ENCODE measurements around the gene ERC1.

Gene ERC1

GRCh38 chr12:1497161-1497560 lies 506.1 kb downstream of the ERC1 start:
- no peak for FAIRE-seq

GRCh38 chr12:1498199-1498740 lies 507.2 kb downstream of the ERC1 start:
- TF ChIP-seq POLR2AphosphoS5 (IDR thresholded peaks at IDR 0.05; ENCODE audit: low read depth, low read length) = no peak
- TF ChIP-seq POLR2A (IDR thresholded peaks at IDR 0.05; ENCODE audit: low read depth, low read length) = no peak
- TF ChIP-seq PAX5 (IDR thresholded peaks at IDR 0.05; ENCODE audit: insufficient read depth, low read length, severe bottlenecking) = no peak
- TF ChIP-seq POU2F2 (IDR thresholded peaks at IDR 0.05; ENCODE audit: low read depth, low read length) = no peak
- TF ChIP-seq TAF1 (IDR thresholded peaks at IDR 0.05; ENCODE audit: low read depth, low read length) = no peak
- no peak for TF ChIP-seq SPI1 (IDR thresholded peaks at IDR 0.05; ENCODE audit: low read depth, low read length)
- FAIRE-seq = no peak

More at GRCh38 chr12:1497161-1497560, 506.1 kb downstream of the ERC1 start:
- no peak for DNase-seq (ENCODE audit: insufficient read length, low spot score)
- no peak for TF ChIP-seq POLR2A (IDR thresholded peaks at IDR 0.05; ENCODE audit: low read depth, low read length)
- no peak for TF ChIP-seq POU2F2 (IDR thresholded peaks at IDR 0.05; ENCODE audit: low read depth, low read length)
- no peak for TF ChIP-seq SPI1 (IDR thresholded peaks at IDR 0.05; ENCODE audit: low read depth, low read length)
- no peak for TF ChIP-seq TAF1 (IDR thresholded peaks at IDR 0.05; ENCODE audit: low read depth, low read length)
- no peak for TF ChIP-seq POLR2AphosphoS5 (IDR thresholded peaks at IDR 0.05; ENCODE audit: low read depth, low read length)
- no peak for TF ChIP-seq PAX5 (IDR thresholded peaks at IDR 0.05; ENCODE audit: insufficient read depth, low read length, severe bottlenecking)

GRCh38 chr12:1499351-1499750 lies 508.3 kb downstream of the ERC1 start:
- FAIRE-seq (no peak), DNase-seq (ENCODE audit: insufficient read length, low spot score) (no peak)
- TF ChIP-seq POU2F2 (IDR thresholded peaks at IDR 0.05; ENCODE audit: low read depth, low read length) (no peak), SPI1 (IDR thresholded peaks at IDR 0.05; ENCODE audit: low read depth, low read length) (no peak), POLR2A (IDR thresholded peaks at IDR 0.05; ENCODE audit: low read depth, low read length) (no peak), TAF1 (IDR thresholded peaks at IDR 0.05; ENCODE audit: low read depth, low read length) (no peak), PAX5 (IDR thresholded peaks at IDR 0.05; ENCODE audit: insufficient read depth, low read length, severe bottlenecking) (no peak), POLR2AphosphoS5 (IDR thresholded peaks at IDR 0.05; ENCODE audit: low read depth, low read length) (no peak)

More at GRCh38 chr12:1498199-1498740, 507.2 kb downstream of the ERC1 start:
- no peak for DNase-seq (ENCODE audit: insufficient read length, low spot score)

- TF ChIP-seq PAX5 (IDR thresholded peaks at IDR 0.05; ENCODE audit: insufficient read depth, low read length, severe bottlenecking) = no peak
- TF ChIP-seq SPI1 (IDR thresholded peaks at IDR 0.05; ENCODE audit: low read depth, low read length) = no peak
- TF ChIP-seq POLR2A (IDR thresholded peaks at IDR 0.05; ENCODE audit: low read depth, low read length) = no peak
- no peak for TF ChIP-seq POLR2AphosphoS5 (IDR thresholded peaks at IDR 0.05; ENCODE audit: low read depth, low read length)
- TF ChIP-seq TAF1 (IDR thresholded peaks at IDR 0.05; ENCODE audit: low read depth, low read length) = no peak
- no peak for TF ChIP-seq POU2F2 (IDR thresholded peaks at IDR 0.05; ENCODE audit: low read depth, low read length)
- FAIRE-seq = no peak
- DNase-seq (ENCODE audit: insufficient read length, low spot score) = no peak
Measured at GRCh38 chr12:1500095-1500801, 509.2 kb downstream of the ERC1 start.

GRCh38 chr12:1501001-1501400 lies 510.0 kb downstream of the ERC1 start:
- no peak for DNase-seq (ENCODE audit: insufficient read length, low spot score)
- no peak for FAIRE-seq
- TF ChIP-seq SPI1 (IDR thresholded peaks at IDR 0.05; ENCODE audit: low read depth, low read length) (no peak), PAX5 (IDR thresholded peaks at IDR 0.05; ENCODE audit: insufficient read depth, low read length, severe bottlenecking) (no peak), POLR2AphosphoS5 (IDR thresholded peaks at IDR 0.05; ENCODE audit: low read depth, low read length) (no peak), TAF1 (IDR thresholded peaks at IDR 0.05; ENCODE audit: low read depth, low read length) (no peak), POU2F2 (IDR thresholded peaks at IDR 0.05; ENCODE audit: low read depth, low read length) (no peak), POLR2A (IDR thresholded peaks at IDR 0.05; ENCODE audit: low read depth, low read length) (no peak)

GRCh38 chr12:1501695-1502378 lies 510.8 kb downstream of the ERC1 start:
- TF ChIP-seq POU2F2 (IDR thresholded peaks at IDR 0.05; ENCODE audit: low read depth, low read length) (no peak), POLR2A (IDR thresholded peaks at IDR 0.05; ENCODE audit: low read depth, low read length) (no peak), PAX5 (IDR thresholded peaks at IDR 0.05; ENCODE audit: insufficient read depth, low read length, severe bottlenecking) (no peak), SPI1 (IDR thresholded peaks at IDR 0.05; ENCODE audit: low read depth, low read length) (no peak), POLR2AphosphoS5 (IDR thresholded peaks at IDR 0.05; ENCODE audit: low read depth, low read length) (no peak), TAF1 (IDR thresholded peaks at IDR 0.05; ENCODE audit: low read depth, low read length) (no peak)
- no peak for FAIRE-seq
- no peak for DNase-seq (ENCODE audit: insufficient read length, low spot score)

GRCh38 chr12:1502379-1502720 lies 511.3 kb downstream of the ERC1 start:
- DNase-seq (ENCODE audit: insufficient read length, low spot score) (no peak), FAIRE-seq (no peak)
- TF ChIP-seq POLR2A (IDR thresholded peaks at IDR 0.05; ENCODE audit: low read depth, low read length) (no peak), POU2F2 (IDR thresholded peaks at IDR 0.05; ENCODE audit: low read depth, low read length) (no peak), SPI1 (IDR thresholded peaks at IDR 0.05; ENCODE audit: low read depth, low read length) (no peak), POLR2AphosphoS5 (IDR thresholded peaks at IDR 0.05; ENCODE audit: low read depth, low read length) (no peak), PAX5 (IDR thresholded peaks at IDR 0.05; ENCODE audit: insufficient read depth, low read length, severe bottlenecking) (no peak), TAF1 (IDR thresholded peaks at IDR 0.05; ENCODE audit: low read depth, low read length) (no peak)

- TF ChIP-seq PAX5 (IDR thresholded peaks at IDR 0.05; ENCODE audit: insufficient read depth, low read length, severe bottlenecking) (no peak), POU2F2 (IDR thresholded peaks at IDR 0.05; ENCODE audit: low read depth, low read length) (no peak), TAF1 (IDR thresholded peaks at IDR 0.05; ENCODE audit: low read depth, low read length) (no peak), POLR2A (IDR thresholded peaks at IDR 0.05; ENCODE audit: low read depth, low read length) (no peak)
- FAIRE-seq (no peak), DNase-seq (ENCODE audit: insufficient read length, low spot score) (no peak)
Measured at GRCh38 chr12:1502831-1503230, 511.8 kb downstream of the ERC1 start.

- FAIRE-seq (no peak), DNase-seq (ENCODE audit: insufficient read length, low spot score) (no peak)
- TF ChIP-seq TAF1 (IDR thresholded peaks at IDR 0.05; ENCODE audit: low read depth, low read length) (no peak), POLR2AphosphoS5 (IDR thresholded peaks at IDR 0.05; ENCODE audit: low read depth, low read length) (no peak), POLR2A (IDR thresholded peaks at IDR 0.05; ENCODE audit: low read depth, low read length) (no peak), SPI1 (IDR thresholded peaks at IDR 0.05; ENCODE audit: low read depth, low read length) (no peak), PAX5 (IDR thresholded peaks at IDR 0.05; ENCODE audit: insufficient read depth, low read length, severe bottlenecking) (no peak), POU2F2 (IDR thresholded peaks at IDR 0.05; ENCODE audit: low read depth, low read length) (no peak)
Measured at GRCh38 chr12:1503281-1503711, 512.3 kb downstream of the ERC1 start.
